ENCODE measurements around the gene ANAPC4. TPM values are rescaled to one million over a fixed set of nuclear protein-coding genes. Genes with fewer than 3 reads are reported as not detected.
"Not testable (repeated sequence)": the region's sequence is repeated elsewhere in the genome, so short reads cannot be mapped to it uniquely, and the experiment has no call there.

ANAPC4 gene
- total RNA-seq, 1 donor from 2014 or later, result 41.3 TPM

- Mint-ChIP-seq H3K4me3 (ENCODE audit: unreplicated experiment) (no peak overlapping the region), H3K27ac (ENCODE audit: unreplicated experiment) (no peak overlapping the region), H3K36me3 (ENCODE audit: unreplicated experiment) (no peaks in the 10 kb centered on the region), H3K4me1 (ENCODE audit: low read depth, unreplicated experiment) (no peaks in the 10 kb centered on the region), H3K9me3 (ENCODE audit: unreplicated experiment) (no peaks in the 10 kb centered on the region), H3K27me3 (ENCODE audit: unreplicated experiment) (no peaks in the 10 kb centered on the region)
- no peak for DNase-seq
- peak; percentile 80 for TF ChIP-seq CTCF (IDR thresholded peaks at IDR 0.05; ENCODE audit: partially characterized antibody, unreplicated experiment)
These were observed 9.9 kb upstream of the ANAPC4 start for GRCh38 chr4:25367004-25367621.

GRCh38 chr4:25367877-25368276 lies 9.2 kb upstream of the ANAPC4 start:
- Mint-ChIP-seq H3K4me3 (ENCODE audit: unreplicated experiment) (no peak overlapping the region), H3K27me3 (ENCODE audit: unreplicated experiment) (no peaks in the 10 kb centered on the region)

GRCh38 chr4:25368315-25368714 lies 8.7 kb upstream of the ANAPC4 start:
- Mint-ChIP-seq H3K27ac (ENCODE audit: unreplicated experiment) (no peak overlapping the region), H3K4me3 (ENCODE audit: unreplicated experiment) (no peak overlapping the region), H3K9me3 (ENCODE audit: unreplicated experiment) (no peaks in the 10 kb centered on the region), H3K4me1 (ENCODE audit: low read depth, unreplicated experiment) (no peaks in the 10 kb centered on the region), H3K36me3 (ENCODE audit: unreplicated experiment) (no peaks in the 10 kb centered on the region), H3K27me3 (ENCODE audit: unreplicated experiment) (no peaks in the 10 kb centered on the region)
- no peak for DNase-seq
- TF ChIP-seq CTCF (IDR thresholded peaks at IDR 0.05; ENCODE audit: partially characterized antibody, unreplicated experiment), result no peak

More at GRCh38 chr4:25367877-25368276, 9.2 kb upstream of the ANAPC4 start:
- Mint-ChIP-seq H3K9me3 (ENCODE audit: unreplicated experiment) (no peaks in the 10 kb centered on the region), H3K4me1 (ENCODE audit: low read depth, unreplicated experiment) (no peaks in the 10 kb centered on the region), H3K36me3 (ENCODE audit: unreplicated experiment) (no peaks in the 10 kb centered on the region), H3K27ac (ENCODE audit: unreplicated experiment) (no peak overlapping the region)
- no peak for TF ChIP-seq CTCF (IDR thresholded peaks at IDR 0.05; ENCODE audit: partially characterized antibody, unreplicated experiment)
- no peak for DNase-seq

GRCh38 chr4:25370242-25370641 lies 6.8 kb upstream of the ANAPC4 start:
- Mint-ChIP-seq H3K27ac (ENCODE audit: unreplicated experiment) (no peak overlapping the region), H3K4me3 (ENCODE audit: unreplicated experiment) (no peak overlapping the region), H3K4me1 (ENCODE audit: low read depth, unreplicated experiment) (no peaks in the 10 kb centered on the region), H3K27me3 (ENCODE audit: unreplicated experiment) (no peaks in the 10 kb centered on the region), H3K9me3 (ENCODE audit: unreplicated experiment) (no peaks in the 10 kb centered on the region), H3K36me3 (ENCODE audit: unreplicated experiment) (no peaks in the 10 kb centered on the region)
- no peak for TF ChIP-seq CTCF (IDR thresholded peaks at IDR 0.05; ENCODE audit: partially characterized antibody, unreplicated experiment)
- DNase-seq, result no peak

GRCh38 chr4:25372549-25372948 lies 4.5 kb upstream of the ANAPC4 start:
- not testable (repeated sequence) for H3K9me3 Mint-ChIP-seq (ENCODE audit: unreplicated experiment); DNase-seq; H3K36me3 Mint-ChIP-seq (ENCODE audit: unreplicated experiment); H3K27me3 Mint-ChIP-seq (ENCODE audit: unreplicated experiment); H3K27ac Mint-ChIP-seq (ENCODE audit: unreplicated experiment); H3K4me1 Mint-ChIP-seq (ENCODE audit: low read depth, unreplicated experiment); H3K4me3 Mint-ChIP-seq (ENCODE audit: unreplicated experiment)
